CD4-positive, alpha-beta T cell treated with Interleukin-1 beta for 1 hour (primary cell): Measurements from ENCODE around the gene AKT2.
"Not testable (repeated sequence)": the region's sequence is repeated elsewhere in the genome, so short reads cannot be mapped to it uniquely, and the experiment has no call there.

ENCODE experiments used
- DNase-seq, 2 donors: peaks; one replicate each; pipeline ENCODE4 v3.0.0-alpha.2; 2020 to 2022

AKT2 gene

GRCh38 chr19:40232949-40233810, 52.0 kb downstream of the AKT2 start:
- DNase-seq: no peak

GRCh38 chr19:40232479-40232878, 52.7 kb downstream of the AKT2 start:
- no peak for DNase-seq

GRCh38 chr19:40231544-40232424, 53.4 kb downstream of the AKT2 start:
- DNase-seq: no peak

- DNase-seq: no peak
Measured at GRCh38 chr19:40231057-40231456, 54.1 kb downstream of the AKT2 start.

- DNase-seq: no peak
Measured at GRCh38 chr19:40229926-40230417, 55.2 kb downstream of the AKT2 start.

GRCh38 chr19:40229484-40229883, 55.7 kb downstream of the AKT2 start:
- DNase-seq: no peak

- no peak for DNase-seq
Measured at GRCh38 chr19:40228863-40229262, 56.3 kb downstream of the AKT2 start.

GRCh38 chr19:40228346-40228745, 56.8 kb downstream of the AKT2 start:
- no peak for DNase-seq

- DNase-seq: no peak
Measured at GRCh38 chr19:40225440-40226305, 59.5 kb downstream of the AKT2 start.

GRCh38 chr19:40224342-40225150, 60.6 kb downstream of the AKT2 start:
- no peak for DNase-seq

- peak; percentile 39 to 55 for DNase-seq
Measured at GRCh38 chr19:40223135-40223822, 61.9 kb downstream of the AKT2 start.

GRCh38 chr19:40221858-40222619, 63.1 kb downstream of the AKT2 start:
- peak; percentile 86 to 87 for DNase-seq

- no peak for DNase-seq
Measured at GRCh38 chr19:40220674-40221073, 64.5 kb downstream of the AKT2 start.

GRCh38 chr19:40219721-40220276, 65.3 kb downstream of the AKT2 start:
- no peak for DNase-seq

GRCh38 chr19:40219029-40219428, 66.1 kb downstream of the AKT2 start:
- DNase-seq: not testable (repeated sequence)

GRCh38 chr19:40217934-40218890, 66.9 kb downstream of the AKT2 start, which contains the start of gene TTC9B:
TSS of gene TTC9B (minus strand) at chr19:40218384. CDS start at chr19:40218381, 3 bp downstream.
- peak; percentile 36 to 45 for DNase-seq

- no peak for DNase-seq
Measured at GRCh38 chr19:40217027-40217810, 67.9 kb downstream of the AKT2 start.

GRCh38 chr19:40216777-40217026, 68.4 kb downstream of the AKT2 start:
- no peak for DNase-seq
